ENCODE results near the gene KIF25.

GRCh38 chr6:168001029-168001332, 3.5 kb downstream of the KIF25 start:
- no peak for TF ChIP-seq CTCF (conservative IDR thresholded peaks at IDR 0.05; ENCODE audit: low read length)
- TF ChIP-seq EZH2phosphoT487 (IDR thresholded peaks at IDR 0.05; ENCODE audit: borderline replicate concordance) = no peak

Measured in Loucy (cell line).